Motor neuron (in vitro differentiated cells): Measurements from ENCODE around the gene ZNF496. TPM values are rescaled to one million over a fixed set of nuclear protein-coding genes. Genes with fewer than 3 reads are reported as not detected.
A peak's percentile ranks its signal among the peaks of the same experiment; 100 is the strongest.

Source experiments
- ATAC-seq, 8 experiments: fragments of 200-7000 bp; cut with Tn5 transposase; replicated peaks in 6 of 8; 2 replicates each; pipeline ENCODE4 v1.8.0; 2021; ENCODE audit warnings: mild to moderate bottlenecking in 8 of 8, moderate library complexity in 8 of 8
- H3K27ac ChIP-seq, 2 donors: fragments of 250-450 bp; sonication (Bioruptor Pico); 2 replicates each; pipeline ENCODE4 v1.9.0; 2021; ENCODE audit warnings: antibody characterized with exemption in 2 of 2, mild to moderate bottlenecking in 2 of 2, moderate library complexity in 1 of 2
- H3K4me1 ChIP-seq, 2 donors: fragments of 250-450 bp; sonication (Bioruptor Pico); replicated peaks in 1 of 2; 2 replicates each; pipeline ENCODE4 v1.6.1; 2021; ENCODE audit warnings: antibody characterized with exemption in 2 of 2, mild to moderate bottlenecking in 2 of 2, moderate library complexity in 1 of 2
- H3K4me3 ChIP-seq, 5 donors: fragments of 250-450 bp; sonication (Bioruptor Pico); 2 replicates each; pipeline ENCODE4 v1.9.0; 2021; ENCODE audit warnings: antibody characterized with exemption in 5 of 5, mild to moderate bottlenecking in 5 of 5, moderate library complexity in 4 of 5
- WGBS, 10 experiments: fragments of 450-650 bp; shearing (Covaris generic); methylation state at CpG; one replicate each; pipeline ENCODE4 v1.0.0; 2022; 5-methylcytosine and 5-hydroxymethylcytosine counted together
- in situ Hi-C, 9 experiments: fragments of 400-800 bp; cut with MboI; loops; one replicate each; pipeline ENCODE4 v1.15.0; 2021; ENCODE audit warnings: low sequenced_read_pairs in 9 of 9, low pct_unique_long_range_greater_than_20kb in 2 of 9; ENCODE audit not compliant: unreplicated experiment in 9 of 9
- total RNA-seq, 8 experiments: library from RNA; unstranded; fragments of 300-600 nt; gene quantifications; 2 replicates each; pipeline versions ENCODE4 v1.2.3 to v1.2.4, GENCODE V29; 2022

ZNF496 gene
- total RNA-seq, 8 experiments from 2014 or later = 7.1 to 44.4 (median 31.4) TPM

- H3K4me3 ChIP-seq = no peak overlapping the region
- H3K27ac ChIP-seq = no peak overlapping the region
- WGBS, 10 experiments = 74 to 100% (median 85%) methylated on average over 1 to 11 of the region's 11 CpGs
- H3K4me1 ChIP-seq = peaks cover 46 to 55% of the 10 kb centered on the region in 2 donors
- in situ Hi-C loops = no loop called here
- no peak for ATAC-seq
Observed at GRCh38 chr1:247334378-247335133, 2.9 kb upstream of the ZNF496 start.

GRCh38 chr1:247332623-247333361 is 1.1 kb upstream of the ZNF496 start:
- peak overlapping the region; percentile 86 to 92 for H3K27ac ChIP-seq
- H3K4me3 ChIP-seq = peak overlapping the region; percentile 71 to 99 (median 91)
- H3K4me1 ChIP-seq = peaks cover 46 to 52% of the 10 kb centered on the region in 2 donors
- 0 to 43% (median 4%) methylated on average over 1 to 24 of the region's 28 CpGs; no CpG with 5 or more reads in 1 of the 10 experiments for WGBS, 10 experiments
- in situ Hi-C loops = no loop called here
- peak in 5 of 8 experiments; percentile 0 to 2 (median 1) for ATAC-seq

GRCh38 chr1:247332215-247332622 is 552 bp upstream of the ZNF496 start:
- in situ Hi-C loops = no loop called here
- H3K4me1 ChIP-seq = peaks cover 41 to 46% of the 10 kb centered on the region in 2 donors
- 0% methylated on average over 2 to 4 of the region's 38 CpGs; no CpG with 5 or more reads in 8 of the 10 experiments for WGBS, 10 experiments
- peak overlapping the region; percentile 86 to 92 for H3K27ac ChIP-seq
- H3K4me3 ChIP-seq = peak overlapping the region; percentile 71 to 99 (median 91)
- ATAC-seq = peak; percentile 38 to 63 (median 56)

GRCh38 chr1:247331172-247331524 is 519 bp downstream of the ZNF496 start:
- WGBS, 10 experiments = 0% methylated on average over 2 to 7 of the region's 36 CpGs; no CpG with 5 or more reads in 7 of the 10 experiments
- ATAC-seq = peak; percentile 40 to 68 (median 50)
- H3K27ac ChIP-seq = peak overlapping the region; percentile 86 to 92
- in situ Hi-C loops = no loop called here
- H3K4me1 ChIP-seq = peaks cover 34 to 35% of the 10 kb centered on the region in 2 donors
- peak overlapping the region; percentile 71 to 99 (median 91) for H3K4me3 ChIP-seq

GRCh38 chr1:247330548-247331171 is 1.0 kb downstream of the ZNF496 start:
- Histone ChIP-seq H3K4me3 (peak overlapping the region; percentile 71 to 99 (median 91)), H3K27ac (peak overlapping the region; percentile 86 to 92), H3K4me1 (peaks cover 29 to 30% of the 10 kb centered on the region in 2 donors)
- peak in 3 of 8 experiments; percentile 1 to 7 (median 5) for ATAC-seq
- in situ Hi-C loops = no loop called here
- WGBS, 10 experiments = 11 to 100% (median 26%) methylated on average over 1 to 19 of the region's 37 CpGs; no CpG with 5 or more reads in 6 of the 10 experiments

GRCh38 chr1:247329097-247329617 is 2.5 kb downstream of the ZNF496 start:
- no peak overlapping the region for H3K27ac ChIP-seq
- ATAC-seq = no peak
- H3K4me1 ChIP-seq = peaks cover 19 to 21% of the 10 kb centered on the region in 2 donors
- 90 to 100% (median 95%) methylated on average over 2 to 9 of the region's 24 CpGs; no CpG with 5 or more reads in 6 of the 10 experiments for WGBS, 10 experiments
- no peak overlapping the region for H3K4me3 ChIP-seq
- in situ Hi-C loops = no loop called here

- Histone ChIP-seq H3K4me3 (no peak overlapping the region), H3K4me1 (peaks cover 10 to 13% of the 10 kb centered on the region in 2 donors), H3K27ac (no peak overlapping the region)
- in situ Hi-C loops = no loop called here
- 100% methylated on average over 1 to 4 of the region's 5 CpGs; no CpG with 5 or more reads in 5 of the 10 experiments for WGBS, 10 experiments
- no peak for ATAC-seq
Observed at GRCh38 chr1:247328311-247328710, 3.4 kb downstream of the ZNF496 start.

- in situ Hi-C loops = no loop called here
- Histone ChIP-seq H3K4me1 (peaks cover 7% of the 10 kb centered on the region in 2 donors), H3K27ac (no peak overlapping the region), H3K4me3 (no peak overlapping the region)
- ATAC-seq = no peak
- WGBS, 10 experiments = 43 to 100% (median 94%) methylated on average over 1 to 8 of the region's 8 CpGs; no CpG with 5 or more reads in 1 of the 10 experiments
Observed at GRCh38 chr1:247326411-247327130, 5.1 kb downstream of the ZNF496 start.

GRCh38 chr1:247324923-247325322 is 6.7 kb downstream of the ZNF496 start:
- 40 to 100% (median 100%) methylated on average over 1 to 2 of the region's 2 CpGs; no CpG with 5 or more reads in 3 of the 10 experiments for WGBS, 10 experiments

GRCh38 chr1:247324204-247324787 is 7.4 kb downstream of the ZNF496 start:
- WGBS, 10 experiments = 71 to 100% (median 100%) methylated on average over 1 of the region's 1 CpG; no CpG with 5 or more reads in 2 of the 10 experiments
- no peak for ATAC-seq
- no peak overlapping the region for H3K27ac ChIP-seq
- in situ Hi-C loops = no loop called here
- no peak overlapping the region for H3K4me3 ChIP-seq
- no peaks in the 10 kb centered on the region for H3K4me1 ChIP-seq

More at GRCh38 chr1:247324923-247325322, 6.7 kb downstream of the ZNF496 start:
- in situ Hi-C loops = no loop called here
- ATAC-seq = peak in 2 of 8 experiments; percentile 20 to 63
- H3K4me1 ChIP-seq = peaks cover 0 to under 1% of the 10 kb centered on the region in 2 donors
- H3K27ac ChIP-seq = no peak overlapping the region
- H3K4me3 ChIP-seq = no peak overlapping the region

- ATAC-seq = no peak
- WGBS, 10 experiments = 40 to 100% (median 80%) methylated on average over 1 to 12 of the region's 12 CpGs
- in situ Hi-C loops = no loop called here
- Histone ChIP-seq H3K4me3 (no peak overlapping the region), H3K4me1 (no peaks in the 10 kb centered on the region), H3K27ac (no peak overlapping the region)
Observed at GRCh38 chr1:247322849-247323586, 8.6 kb downstream of the ZNF496 start.
